ENCODE results near the gene CBR1. TPM values are rescaled to one million over a fixed set of nuclear protein-coding genes. Genes with fewer than 3 reads are reported as not detected.

The CBR1 gene
- total and polyA plus RNA-seq, 9 of the 15 experiments (the other 6 are each of a cell fraction or from before 2014, with no cell fraction given): 2.5 to 33.8 (median 15.1) TPM

DNA sequence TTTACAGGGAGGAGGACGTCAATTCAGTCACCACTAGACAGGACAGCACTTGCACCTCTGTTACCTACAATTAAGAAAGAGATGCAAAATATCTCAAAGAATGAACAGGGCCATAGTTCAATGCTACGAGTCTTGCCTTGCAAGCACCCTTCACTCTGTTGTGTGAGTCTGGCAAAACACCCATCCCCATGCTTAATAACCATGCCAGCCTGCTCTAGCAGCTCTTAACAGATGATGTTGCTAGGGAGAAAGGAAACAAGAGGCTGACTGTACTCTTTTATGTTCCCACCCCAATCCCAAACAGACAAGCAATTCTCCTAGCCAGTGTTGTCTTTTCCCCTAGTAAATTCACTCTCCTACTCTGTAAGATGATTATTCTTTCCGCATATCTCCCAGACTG lies 5.3 kb downstream of the CBR1 start:
- ATAC-seq: no peak
- no peak for FAIRE-seq
- Histone ChIP-seq H4K20me1 (replicated peaks; ENCODE audit: control insufficient read depth, insufficient read depth, low read length) (no peaks in the 10 kb centered on the region), H3K9ac (ENCODE audit: insufficient read depth in 1 of 2, low read depth in 2 of 2, low read length in 2 of 2) (no peak overlapping the region), H2AFZ (ENCODE audit: low read depth, low read length) (0 out of 2 replicates have a peak overlapping the region, but pooled peaks have one; percentile 7), H3K27ac (ENCODE audit: extremely low read depth, low read depth, low read length) (no peak overlapping the region), H3K4me2 (ENCODE audit: insufficient read depth, low read length) (no peak overlapping the region), H3K9me1 (ENCODE audit: control insufficient read depth, insufficient read depth, low read length) (no peaks in the 10 kb centered on the region), H3K27me3 (ENCODE audit: control insufficient read depth in 2 of 2, insufficient read depth in 2 of 2, low read length in 2 of 2) (no peaks in the 10 kb centered on the region), H3K79me2 (ENCODE audit: control insufficient read depth, insufficient read depth, low read length) (no peaks in the 10 kb centered on the region), H3K36me3 (ENCODE audit: control insufficient read depth, insufficient read depth, low read length) (0 out of 3 replicates have a peak, but pooled peaks cover 2% of the 10 kb centered on the region), H3K9me3 (replicated peaks; ENCODE audit: control insufficient read depth, insufficient read depth, low read depth, low read length) (peaks cover 3% of the 10 kb centered on the region), H3K4me1 (replicated peaks in 1 of 2; ENCODE audit: control insufficient read depth in 2 of 2, insufficient read depth in 2 of 2, low read length in 2 of 2) (peaks cover 6 to 31% of the 10 kb centered on the region in 2 experiments), H3K4me3 (no peak overlapping the region)
- DNase-seq (ENCODE audit: extremely low read depth in 1 of 4, low spot score in 3 of 4): no peak
- 54% methylated on average over 3 of the region's 3 CpGs for WGBS (ENCODE audit: insufficient coverage, low coverage, missing lambda C conversion rate)
- intact Hi-C loops (cut with micrococcal nuclease): no loop called here
- CTCF ChIA-PET (ENCODE audit: low intra/inter-chr PET ratio): no interaction called here
- POLR2A ChIA-PET: interaction anchor here (0.6 to 1.3 kb wide), 2 partner anchors 10 to 16 kb away, joined by 3 to 5 read pairs; no protein-coding TSS in a partner anchor
- no TSS peak for BruUV-seq (replicated peaks)
- in situ Hi-C loops (cut with MboI): no loop called here
- no peak for TF ChIP-seq SMARCA4 (IDR thresholded peaks at IDR 0.05)
- TF ChIP-seq ELF1 (tag; IDR thresholded peaks at IDR 0.05): no peak
- TF ChIP-seq OTX1 (CRISPR knock-in tag; IDR thresholded peaks at IDR 0.05): no peak
- no peak for TF ChIP-seq FOXM1 (IDR thresholded peaks at IDR 0.05; ENCODE audit: low read depth)
- TF ChIP-seq FOXM1 (CRISPR knock-in tag; IDR thresholded peaks at IDR 0.05; ENCODE audit: low read depth): no peak
- no peak for TF ChIP-seq ETV5 (CRISPR knock-in tag; IDR thresholded peaks at IDR 0.05; ENCODE audit: low read depth)
- TF ChIP-seq KLF16 (IDR thresholded peaks at IDR 0.05): no peak

DNA sequence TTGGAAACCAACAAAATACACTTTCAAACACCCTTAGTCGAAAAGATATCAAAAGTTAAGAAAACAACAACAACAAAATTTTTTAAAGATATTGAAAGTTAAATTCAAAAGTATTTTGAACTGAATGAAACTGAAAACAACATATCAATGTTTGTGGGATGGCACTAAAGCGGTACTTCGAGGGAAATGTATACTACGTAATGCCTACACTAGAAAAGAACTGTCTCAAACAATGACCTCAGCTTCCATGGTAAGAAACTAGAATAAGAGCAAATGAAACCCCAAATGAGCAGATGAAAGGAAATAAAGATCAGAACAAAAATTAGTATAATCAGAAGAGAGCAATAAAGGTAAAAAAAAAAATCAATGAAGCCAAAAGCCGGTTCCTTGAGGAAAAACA lies 6.1 kb downstream of the CBR1 start:
- peaks cover 4 to 31% of the 10 kb centered on the region in 2 experiments; a peak in 4 of 5 replicates for H3K4me1 ChIP-seq (replicated peaks in 1 of 2; ENCODE audit: control insufficient read depth in 2 of 2, insufficient read depth in 2 of 2, low read length in 2 of 2)
- peaks cover 3% of the 10 kb centered on the region for H3K9me3 ChIP-seq (replicated peaks; ENCODE audit: control insufficient read depth, insufficient read depth, low read depth, low read length)
- H3K9me1 ChIP-seq (ENCODE audit: control insufficient read depth, insufficient read depth, low read length): no peaks in the 10 kb centered on the region
- H3K36me3 ChIP-seq (ENCODE audit: control insufficient read depth, insufficient read depth, low read length): 0 out of 3 replicates have a peak, but pooled peaks cover 2% of the 10 kb centered on the region
- no peaks in the 10 kb centered on the region for H3K79me2 ChIP-seq (ENCODE audit: control insufficient read depth, insufficient read depth, low read length)
- TF ChIP-seq ZNF512 (tag; IDR thresholded peaks at IDR 0.05) (peak; percentile 68), NFRKB (IDR thresholded peaks at IDR 0.05; ENCODE audit: low read depth) (no peak)
- no peak for ATAC-seq
- no TSS peak for BruUV-seq (replicated peaks)
- no peak overlapping the region for H3K4me3 ChIP-seq
- ChIA-PET CTCF (ENCODE audit: low intra/inter-chr PET ratio) (interaction anchor here (0.6 kb wide), 1 partner anchor 321 kb away, joined by 5 read pairs; no protein-coding TSS in a partner anchor), POLR2A (interaction anchor here (0.6 kb wide), 2 partner anchors 32 to 593 kb away, joined by 3 to 4 read pairs; no protein-coding TSS in a partner anchor)
- intact Hi-C loops (cut with micrococcal nuclease) (no loop called here), in situ Hi-C loops (cut with MboI) (no loop called here)
- no peak overlapping the region for H3K4me2 ChIP-seq (ENCODE audit: insufficient read depth, low read length)
- H2AFZ ChIP-seq (ENCODE audit: low read depth, low read length): no peak overlapping the region
- H3K27me3 ChIP-seq (ENCODE audit: control insufficient read depth in 2 of 2, insufficient read depth in 2 of 2, low read length in 2 of 2): no peaks in the 10 kb centered on the region
- no peak for DNase-seq (ENCODE audit: extremely low read depth in 1 of 4, low spot score in 3 of 4)
- H4K20me1 ChIP-seq (replicated peaks; ENCODE audit: control insufficient read depth, insufficient read depth, low read length): no peaks in the 10 kb centered on the region
- H3K9ac ChIP-seq (ENCODE audit: insufficient read depth in 1 of 2, low read depth in 2 of 2, low read length in 2 of 2): no peak overlapping the region
- H3K27ac ChIP-seq (ENCODE audit: extremely low read depth, low read depth, low read length): no peak overlapping the region
- FAIRE-seq: no peak
- WGBS (ENCODE audit: insufficient coverage, low coverage, missing lambda C conversion rate): 65% methylated on average over 5 of the region's 5 CpGs

Data from K562 (cell line).